ENCODE data around the gene LONRF2. TPM values are rescaled to one million over a fixed set of nuclear protein-coding genes. Genes with fewer than 3 reads are reported as not detected.
"Not testable (repeated sequence)": the region's sequence is repeated elsewhere in the genome, so short reads cannot be mapped to it uniquely, and the experiment has no call there.

The LONRF2 gene
- under 1 TPM in 1 of 2 experiments, not detected in 1; 0.02 TPM for total RNA-seq

GRCh38 chr2:100321866-100322820 is at the start of gene LONRF2:
LONRF2 (minus strand) TSS chr2:100322501; CDS start chr2:100322093, 408 bp downstream.
- Mint-ChIP-seq H3K27me3 (peaks cover 42% of the 10 kb centered on the region), H3K4me3 (no peak within 1 kb of the TSS), H3K9me3 (peaks cover 15% of the 10 kb centered on the region), H3K36me3 (peaks cover 3% of the 10 kb centered on the region), H3K27ac (no peak within 1 kb of the TSS), H3K4me1 (ENCODE audit: low read depth) (peaks cover 3% of the 10 kb centered on the region)
- POLR2A ChIA-PET = interaction anchor here (0.6 kb wide), 1 partner anchor 59 kb away, joined by 3 read pairs; no protein-coding TSS in a partner anchor
- no peak for DNase-seq
- CTCF ChIA-PET = interaction anchor here (1.9 kb wide), 1 partner anchor 59 kb away, joined by 5 read pairs; no protein-coding TSS in a partner anchor
- intact Hi-C loops (cut with micrococcal nuclease) = no loop called here

GRCh38 chr2:100367163-100367562 is 44.9 kb upstream of the LONRF2 start:
- DNase-seq = no peak
- peaks cover 29% of the 10 kb centered on the region for H3K9me3 Mint-ChIP-seq
- peaks cover 2% of the 10 kb centered on the region for H3K36me3 Mint-ChIP-seq
- no peaks in the 10 kb centered on the region for H3K4me1 Mint-ChIP-seq (ENCODE audit: low read depth)
- ChIA-PET CTCF (interaction anchor here (3.6 kb wide), 1 partner anchor 13 kb away, joined by 22 read pairs; no protein-coding TSS in a partner anchor), POLR2A (no interaction called here)
- peaks cover 14% of the 10 kb centered on the region for H3K27me3 Mint-ChIP-seq
- no peak overlapping the region for H3K27ac Mint-ChIP-seq
- H3K4me3 Mint-ChIP-seq = no peak overlapping the region
- intact Hi-C loops (cut with micrococcal nuclease) = no loop called here

- no peaks in the 10 kb centered on the region for H3K4me1 Mint-ChIP-seq (ENCODE audit: low read depth)
- no peak overlapping the region for H3K27ac Mint-ChIP-seq
- no peak overlapping the region for H3K4me3 Mint-ChIP-seq
- ChIA-PET POLR2A (no interaction called here), CTCF (interaction anchor here (0.5 to 3.6 kb wide), 2 partner anchors 15 to 844 kb away, joined by 3 to 22 read pairs; no protein-coding TSS in a partner anchor)
- H3K36me3 Mint-ChIP-seq = no peaks in the 10 kb centered on the region
- peaks cover 19% of the 10 kb centered on the region for H3K9me3 Mint-ChIP-seq
- H3K27me3 Mint-ChIP-seq = peaks cover 14% of the 10 kb centered on the region
- intact Hi-C loops (cut with micrococcal nuclease) = no loop called here
- DNase-seq = no peak
These were observed 43.1 kb upstream of the LONRF2 start for GRCh38 chr2:100365434-100365833.

DNA sequence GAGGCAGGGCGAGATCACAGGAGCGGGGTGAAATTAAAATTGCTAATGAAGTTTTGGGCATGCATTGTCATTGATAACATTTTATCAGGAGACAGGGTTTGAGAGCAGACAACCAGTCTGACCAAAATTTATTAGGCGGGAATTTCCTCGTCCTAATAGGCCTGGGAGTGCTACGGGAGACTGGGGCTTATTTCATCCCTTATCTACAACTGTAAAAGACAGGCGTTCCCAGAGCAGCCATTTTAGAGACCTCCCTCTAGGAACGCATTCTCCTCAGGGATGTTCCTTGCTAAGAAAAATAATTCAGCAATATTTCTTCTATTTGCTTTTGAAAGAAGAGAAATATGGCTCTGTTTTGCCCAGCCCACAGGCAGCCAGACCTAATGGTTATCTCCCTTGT is 40.0 kb upstream of the LONRF2 start:
- H3K36me3 Mint-ChIP-seq; POLR2A ChIA-PET; H3K27ac Mint-ChIP-seq; DNase-seq; CTCF ChIA-PET; intact Hi-C loops (cut with micrococcal nuclease); H3K4me3 Mint-ChIP-seq; H3K4me1 Mint-ChIP-seq (ENCODE audit: low read depth); H3K27me3 Mint-ChIP-seq: not testable (repeated sequence)
- peaks cover 13% of the 10 kb centered on the region for H3K9me3 Mint-ChIP-seq

DNA sequence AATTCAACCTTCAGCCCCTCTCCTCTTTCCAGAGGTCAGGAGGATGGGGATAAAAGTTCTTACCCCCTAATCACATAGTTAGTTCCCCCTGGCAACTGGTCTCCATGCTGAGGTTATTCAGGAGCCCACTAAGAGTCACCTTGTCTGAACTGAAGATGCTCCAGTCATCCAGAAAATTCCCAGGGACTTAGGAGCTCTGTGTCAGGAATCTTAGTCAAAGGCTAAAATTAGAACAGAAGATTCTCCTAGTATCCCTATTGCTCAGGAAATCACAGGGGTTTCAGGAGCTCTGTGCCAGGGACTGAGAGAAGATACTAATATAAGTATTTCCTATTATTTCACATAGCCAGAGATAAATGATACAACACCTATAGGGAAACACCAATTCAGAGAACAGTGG is 37.3 kb upstream of the LONRF2 start:
- H3K4me1 Mint-ChIP-seq (ENCODE audit: low read depth) = no peaks in the 10 kb centered on the region
- ChIA-PET POLR2A (no interaction called here), CTCF (interaction anchor here (1.4 kb wide), 1 partner anchor 22 kb away, joined by 5 read pairs; no protein-coding TSS in a partner anchor)
- intact Hi-C loops (cut with micrococcal nuclease) = no loop called here
- peaks cover 19% of the 10 kb centered on the region for H3K27me3 Mint-ChIP-seq
- H3K27ac Mint-ChIP-seq = no peak overlapping the region
- H3K36me3 Mint-ChIP-seq = no peaks in the 10 kb centered on the region
- H3K4me3 Mint-ChIP-seq = no peak overlapping the region
- no peak for DNase-seq
- peaks cover 13% of the 10 kb centered on the region for H3K9me3 Mint-ChIP-seq

- Mint-ChIP-seq H3K9me3 (peaks cover 13% of the 10 kb centered on the region), H3K27me3 (peaks cover 21% of the 10 kb centered on the region), H3K4me3 (no peak overlapping the region), H3K4me1 (ENCODE audit: low read depth) (no peaks in the 10 kb centered on the region), H3K36me3 (no peaks in the 10 kb centered on the region), H3K27ac (no peak overlapping the region)
- intact Hi-C loops (cut with micrococcal nuclease) = no loop called here
- DNase-seq = no peak
- POLR2A ChIA-PET = no interaction called here
- CTCF ChIA-PET = no interaction called here
These were observed 36.3 kb upstream of the LONRF2 start for GRCh38 chr2:100358554-100358953.

- intact Hi-C loops (cut with micrococcal nuclease) = no loop called here
- no peak for DNase-seq
- ChIA-PET POLR2A (no interaction called here), CTCF (no interaction called here)
- H3K36me3 Mint-ChIP-seq = no peaks in the 10 kb centered on the region
- H3K4me3 Mint-ChIP-seq = no peak overlapping the region
- no peak overlapping the region for H3K27ac Mint-ChIP-seq
- H3K4me1 Mint-ChIP-seq (ENCODE audit: low read depth) = no peaks in the 10 kb centered on the region
- H3K27me3 Mint-ChIP-seq = peaks cover 29% of the 10 kb centered on the region
- no peaks in the 10 kb centered on the region for H3K9me3 Mint-ChIP-seq
These were observed 30.2 kb upstream of the LONRF2 start for GRCh38 chr2:100352521-100352920.

DNA sequence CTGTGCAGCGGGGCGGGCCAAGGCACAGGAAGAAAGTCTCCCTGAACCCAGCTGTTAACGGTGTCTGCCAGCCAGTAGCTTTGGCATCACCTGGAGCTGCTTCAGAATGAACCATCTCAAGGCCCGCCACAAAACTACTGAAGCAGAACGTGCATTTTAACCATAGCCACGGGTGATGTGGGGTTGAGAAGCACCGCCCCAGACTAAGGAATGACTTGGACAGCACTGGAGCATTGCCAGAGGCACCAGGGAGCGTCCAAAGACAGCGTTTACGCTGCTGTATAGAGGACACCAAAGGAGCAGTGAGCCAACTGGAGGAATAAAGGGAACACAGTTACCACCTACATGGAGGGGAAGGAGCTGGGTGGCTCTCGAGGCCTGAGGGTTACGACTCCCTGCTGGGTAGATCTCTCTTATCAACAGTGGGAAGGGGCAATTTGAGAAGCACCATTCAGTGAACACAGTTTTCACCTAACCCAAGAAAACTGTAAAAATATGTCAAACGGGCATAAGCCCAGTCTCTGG is 28.4 kb upstream of the LONRF2 start:
- no peak for DNase-seq
- Mint-ChIP-seq H3K9me3 (no peaks in the 10 kb centered on the region), H3K27me3 (peaks cover 19% of the 10 kb centered on the region), H3K36me3 (no peaks in the 10 kb centered on the region), H3K4me3 (no peak overlapping the region), H3K4me1 (ENCODE audit: low read depth) (no peaks in the 10 kb centered on the region), H3K27ac (no peak overlapping the region)
- intact Hi-C loops (cut with micrococcal nuclease) = no loop called here
- CTCF ChIA-PET = no interaction called here
- POLR2A ChIA-PET = no interaction called here

DNA sequence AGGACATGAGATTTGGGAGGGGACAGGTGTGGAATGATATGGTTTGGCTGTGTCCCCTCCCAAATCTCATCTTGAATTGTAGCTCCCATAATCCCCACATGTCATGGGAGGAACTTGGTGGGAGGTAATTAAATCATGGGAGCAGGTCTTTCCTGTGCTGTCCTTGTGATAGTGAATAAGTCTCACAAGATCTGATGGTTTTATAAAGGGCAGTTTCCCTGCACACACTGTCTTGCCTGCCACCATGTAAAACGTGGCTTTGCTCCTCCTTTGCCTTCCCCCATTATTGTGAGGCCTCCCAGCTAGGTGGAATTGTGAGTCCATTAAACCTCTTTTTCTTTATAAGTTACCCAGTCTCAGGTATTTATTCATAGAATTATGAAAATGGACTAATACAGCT is 22.8 kb upstream of the LONRF2 start:
- H3K9me3 Mint-ChIP-seq; H3K27ac Mint-ChIP-seq; H3K4me1 Mint-ChIP-seq (ENCODE audit: low read depth); intact Hi-C loops (cut with micrococcal nuclease); H3K36me3 Mint-ChIP-seq; H3K4me3 Mint-ChIP-seq; POLR2A ChIA-PET; DNase-seq: not testable (repeated sequence)
- CTCF ChIA-PET = interaction anchor here (1.5 to 1.6 kb wide), 2 partner anchors 36 to 83 kb away, joined by 4 read pairs; no protein-coding TSS in a partner anchor
- peaks cover 15% of the 10 kb centered on the region for H3K27me3 Mint-ChIP-seq

GRCh38 chr2:100344433-100344832 is 22.1 kb upstream of the LONRF2 start:
- Mint-ChIP-seq H3K4me1 (ENCODE audit: low read depth) (no peaks in the 10 kb centered on the region), H3K27me3 (peaks cover 15% of the 10 kb centered on the region), H3K36me3 (no peaks in the 10 kb centered on the region), H3K9me3 (no peaks in the 10 kb centered on the region), H3K4me3 (no peak overlapping the region), H3K27ac (no peak overlapping the region)
- DNase-seq = no peak
- intact Hi-C loops (cut with micrococcal nuclease) = no loop called here
- CTCF ChIA-PET = interaction anchor here (1.6 kb wide), 1 partner anchor 82 kb away, joined by 4 read pairs; no protein-coding TSS in a partner anchor
- POLR2A ChIA-PET = no interaction called here

GRCh38 chr2:100342466-100342865 is 20.2 kb upstream of the LONRF2 start:
- DNase-seq; H3K4me3 Mint-ChIP-seq; H3K36me3 Mint-ChIP-seq; CTCF ChIA-PET; H3K4me1 Mint-ChIP-seq (ENCODE audit: low read depth); intact Hi-C loops (cut with micrococcal nuclease); H3K27ac Mint-ChIP-seq; H3K9me3 Mint-ChIP-seq; POLR2A ChIA-PET: not testable (repeated sequence)
- peaks cover 18% of the 10 kb centered on the region for H3K27me3 Mint-ChIP-seq

DNA sequence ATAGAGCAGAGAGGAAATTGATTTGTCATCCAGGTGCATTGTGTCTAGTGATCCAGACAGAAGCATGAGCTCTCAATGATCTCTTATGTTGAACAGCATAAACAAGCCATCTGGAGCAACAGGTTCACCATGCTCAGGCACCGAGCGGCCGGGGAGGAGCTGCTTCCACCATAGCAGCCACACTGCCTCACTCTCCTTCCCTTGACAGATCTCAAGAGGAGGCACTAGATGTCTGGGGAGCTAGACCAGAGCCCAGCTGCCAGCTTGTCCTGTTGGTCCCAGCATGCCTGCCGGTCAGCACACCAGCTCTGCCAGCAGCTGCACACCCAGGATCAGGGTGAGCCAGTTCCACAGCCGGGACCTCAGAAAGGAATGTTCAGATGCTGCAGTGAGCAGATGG is 17.5 kb upstream of the LONRF2 start:
- H3K36me3 Mint-ChIP-seq = no peaks in the 10 kb centered on the region
- H3K9me3 Mint-ChIP-seq = no peaks in the 10 kb centered on the region
- no peak overlapping the region for H3K4me3 Mint-ChIP-seq
- POLR2A ChIA-PET = no interaction called here
- no peak overlapping the region for H3K27ac Mint-ChIP-seq
- H3K27me3 Mint-ChIP-seq = peaks cover 16% of the 10 kb centered on the region
- intact Hi-C loops (cut with micrococcal nuclease) = no loop called here
- no peaks in the 10 kb centered on the region for H3K4me1 Mint-ChIP-seq (ENCODE audit: low read depth)
- CTCF ChIA-PET = interaction anchor here (1.9 kb wide), 1 partner anchor 41 kb away, joined by 7 read pairs; no protein-coding TSS in a partner anchor
- no peak for DNase-seq
